ENCODE measurements around the gene LTB4R2.

The LTB4R2 gene

GRCh38 chr14:24335461-24336171 lies 25.7 kb downstream of the LTB4R2 start:
- TF ChIP-seq, protein P1, sequence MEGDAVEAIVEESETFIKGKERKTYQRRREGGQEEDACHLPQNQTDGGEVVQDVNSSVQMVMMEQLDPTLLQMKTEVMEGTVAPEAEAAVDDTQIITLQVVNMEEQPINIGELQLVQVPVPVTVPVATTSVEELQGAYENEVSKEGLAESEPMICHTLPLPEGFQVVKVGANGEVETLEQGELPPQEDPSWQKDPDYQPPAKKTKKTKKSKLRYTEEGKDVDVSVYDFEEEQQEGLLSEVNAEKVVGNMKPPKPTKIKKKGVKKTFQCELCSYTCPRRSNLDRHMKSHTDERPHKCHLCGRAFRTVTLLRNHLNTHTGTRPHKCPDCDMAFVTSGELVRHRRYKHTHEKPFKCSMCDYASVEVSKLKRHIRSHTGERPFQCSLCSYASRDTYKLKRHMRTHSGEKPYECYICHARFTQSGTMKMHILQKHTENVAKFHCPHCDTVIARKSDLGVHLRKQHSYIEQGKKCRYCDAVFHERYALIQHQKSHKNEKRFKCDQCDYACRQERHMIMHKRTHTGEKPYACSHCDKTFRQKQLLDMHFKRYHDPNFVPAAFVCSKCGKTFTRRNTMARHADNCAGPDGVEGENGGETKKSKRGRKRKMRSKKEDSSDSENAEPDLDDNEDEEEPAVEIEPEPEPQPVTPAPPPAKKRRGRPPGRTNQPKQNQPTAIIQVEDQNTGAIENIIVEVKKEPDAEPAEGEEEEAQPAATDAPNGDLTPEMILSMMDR (IDR thresholded peaks at IDR 0.05; ENCODE audit: low read depth, low read length, missing control alignments), result no peak
- Histone ChIP-seq H3K27me3 (replicated peaks) (peaks cover 11% of the 10 kb centered on the region), H3K27ac (no peak overlapping the region), H3K4me3 (ENCODE audit: low read depth, low read length) (no peak overlapping the region), H3K36me3 (replicated peaks) (no peaks in the 10 kb centered on the region)
- DNase-seq, result no peak
- in situ Hi-C loops (cut with HindIII; ENCODE audit: low pct_ligation_motif_present, low sequenced_read_pairs), result loop anchor here (10.0 kb wide), 1 partner anchor 99 kb away; no protein-coding TSS in a partner anchor

- Histone ChIP-seq H3K27ac (no peak overlapping the region), H3K27me3 (replicated peaks) (peaks cover 11% of the 10 kb centered on the region), H3K4me3 (ENCODE audit: low read depth, low read length) (no peak overlapping the region), H3K36me3 (replicated peaks) (no peaks in the 10 kb centered on the region)
- DNase-seq, result no peak
- TF ChIP-seq, protein P1 (IDR thresholded peaks at IDR 0.05; ENCODE audit: low read depth, low read length, missing control alignments), result no peak
- in situ Hi-C loops (cut with HindIII; ENCODE audit: low pct_ligation_motif_present, low sequenced_read_pairs), result loop anchor here (10.0 kb wide), 1 partner anchor 98 kb away; no protein-coding TSS in a partner anchor
These were observed 27.3 kb downstream of the LTB4R2 start for GRCh38 chr14:24337144-24337823.

- peaks cover 11% of the 10 kb centered on the region for H3K27me3 ChIP-seq (replicated peaks)
- TF ChIP-seq, protein P1 (IDR thresholded peaks at IDR 0.05; ENCODE audit: low read depth, low read length, missing control alignments), result no peak
- no peak for DNase-seq
- in situ Hi-C loops (cut with HindIII; ENCODE audit: low pct_ligation_motif_present, low sequenced_read_pairs), result loop anchor here (10.0 kb wide), 1 partner anchor 97 kb away; no protein-coding TSS in a partner anchor
- no peak overlapping the region for H3K4me3 ChIP-seq (ENCODE audit: low read depth, low read length)
- H3K27ac ChIP-seq, result no peak overlapping the region
- H3K36me3 ChIP-seq (replicated peaks), result no peaks in the 10 kb centered on the region
These were observed 27.9 kb downstream of the LTB4R2 start for GRCh38 chr14:24337824-24338175.

- in situ Hi-C loops (cut with HindIII; ENCODE audit: low pct_ligation_motif_present, low sequenced_read_pairs), result loop anchor here (10.0 kb wide), 1 partner anchor 96 kb away; no protein-coding TSS in a partner anchor
- no peak overlapping the region for H3K27ac ChIP-seq
- TF ChIP-seq, protein P1 (IDR thresholded peaks at IDR 0.05; ENCODE audit: low read depth, low read length, missing control alignments), result no peak
- H3K36me3 ChIP-seq (replicated peaks), result no peaks in the 10 kb centered on the region
- H3K4me3 ChIP-seq (ENCODE audit: low read depth, low read length), result no peak overlapping the region
- H3K27me3 ChIP-seq (replicated peaks), result peaks cover 11% of the 10 kb centered on the region
- no peak for DNase-seq
These were observed 28.9 kb downstream of the LTB4R2 start for GRCh38 chr14:24338843-24339242.

DNA sequence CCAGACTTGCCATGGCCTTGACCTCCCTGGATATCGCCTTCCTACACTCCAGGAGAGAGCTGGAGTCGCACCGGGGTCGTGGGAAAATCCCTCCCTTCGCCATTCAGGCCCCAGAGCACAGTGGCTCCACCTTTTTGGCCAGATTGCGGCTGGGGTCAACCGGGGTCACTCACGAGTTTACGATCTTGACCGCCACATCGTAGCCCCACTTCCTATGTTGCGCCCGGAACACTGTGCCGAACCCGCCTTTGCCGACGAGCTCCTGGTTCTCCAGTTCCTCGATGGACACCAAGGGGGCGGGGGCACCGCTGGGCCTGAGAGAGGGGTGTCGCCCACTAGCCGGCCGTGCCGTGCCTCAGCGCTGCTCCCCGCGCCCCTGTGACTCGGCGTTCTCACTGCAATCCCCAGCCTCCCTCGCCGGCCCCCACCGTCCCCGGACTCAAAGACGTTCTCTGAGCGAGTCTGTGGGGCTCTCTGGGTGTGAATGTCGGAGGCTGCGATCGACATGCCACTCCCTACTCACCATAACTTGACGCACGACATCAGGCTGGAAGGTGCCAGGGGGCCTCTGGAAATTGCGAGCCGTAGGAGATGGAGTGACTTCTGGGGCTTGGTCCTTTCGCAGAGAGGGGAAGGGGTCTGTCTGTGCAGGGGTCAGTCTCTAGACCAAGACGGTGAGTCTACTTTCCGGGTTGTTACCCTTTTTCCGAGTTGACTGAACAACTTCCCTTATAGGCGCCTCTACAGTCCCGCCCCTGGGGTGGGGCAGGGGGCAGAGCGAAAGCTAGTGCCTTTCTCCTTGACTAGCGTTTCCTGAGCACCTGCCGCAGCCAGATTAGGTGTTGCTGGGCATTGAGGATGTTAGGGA lies 29.6 kb downstream of the LTB4R2 start, which contains the start of gene RIPK3:
TSS of gene RIPK3 (minus strand) at position 708 of the 868 bp plus-strand sequence. CDS start at position 543, 165 bp downstream.
- TF ChIP-seq, protein P1 (IDR thresholded peaks at IDR 0.05; ENCODE audit: low read depth, low read length, missing control alignments), result no peak
- H3K36me3 ChIP-seq (replicated peaks), result no peaks in the 10 kb centered on the region
- H3K4me3 ChIP-seq (ENCODE audit: low read depth, low read length), result peak within 1 kb of the TSS; percentile 22
- peaks cover 11% of the 10 kb centered on the region for H3K27me3 ChIP-seq (replicated peaks)
- in situ Hi-C loops (cut with HindIII; ENCODE audit: low pct_ligation_motif_present, low sequenced_read_pairs), result loop anchor here (10.0 kb wide), 1 partner anchor 95 kb away; no protein-coding TSS in a partner anchor
- no peak within 1 kb of the TSS for H3K27ac ChIP-seq
- DNase-seq, result no peak
